HEK293 (cell line): Measurements from ENCODE around the gene ZNF219.

Source experiments
- MZF1 ChIP-seq: fragments of 450-650 bp; formaldehyde crosslinking; IDR thresholded peaks from 2 replicates; pipeline ENCODE4 v1.5.1; 2017; ENCODE audit warnings: missing biosample characterization, missing genetic modification characterization, borderline replicate concordance
- OSR2 ChIP-seq: fragments of 450-650 bp; formaldehyde crosslinking; IDR thresholded peaks from 2 replicates; pipeline ENCODE4 v1.5.1; 2016; ENCODE audit warnings: missing biosample characterization, missing genetic modification characterization
- PRDM4 ChIP-seq: fragments of 450-650 bp; formaldehyde crosslinking; IDR thresholded peaks from 2 replicates; pipeline ENCODE4 v1.5.1; 2017; ENCODE audit warnings: missing biosample characterization, missing genetic modification characterization
- SCRT1 ChIP-seq: fragments of 450-650 bp; formaldehyde crosslinking; IDR thresholded peaks from 2 replicates; pipeline ENCODE4 v1.5.1; 2016; ENCODE audit warnings: missing biosample characterization, missing genetic modification characterization, borderline replicate concordance
- SP3 ChIP-seq: fragments of 450-650 bp; formaldehyde crosslinking; IDR thresholded peaks from 2 replicates; pipeline ENCODE4 v1.5.1; 2016; ENCODE audit warnings: missing biosample characterization, missing genetic modification characterization
- TSHZ1 ChIP-seq: fragments of 450-650 bp; formaldehyde crosslinking; IDR thresholded peaks from 2 replicates; pipeline ENCODE4 v1.5.1; 2016; ENCODE audit warnings: missing biosample characterization, missing genetic modification characterization, borderline replicate concordance
- WT1 ChIP-seq: fragments of 450-650 bp; formaldehyde crosslinking; IDR thresholded peaks from 2 replicates; pipeline ENCODE4 v1.5.1; 2016; ENCODE audit warnings: missing biosample characterization, missing genetic modification characterization
- ZBTB10 ChIP-seq: fragments of 450-650 bp; formaldehyde crosslinking; IDR thresholded peaks from 2 replicates; pipeline ENCODE4 v1.5.1; 2016; ENCODE audit warnings: missing biosample characterization, missing genetic modification characterization
- ZBTB20 ChIP-seq: fragments of 450-650 bp; formaldehyde crosslinking; IDR thresholded peaks from 2 replicates; pipeline ENCODE4 v1.5.1; 2016; ENCODE audit warnings: missing biosample characterization, missing genetic modification characterization
- ZBTB21 ChIP-seq: fragments of 450-650 bp; formaldehyde crosslinking; IDR thresholded peaks from 2 replicates; pipeline ENCODE4 v1.5.1; 2017; ENCODE audit warnings: missing biosample characterization, missing genetic modification characterization
- ZNF18 ChIP-seq: fragments of 450-650 bp; formaldehyde crosslinking; IDR thresholded peaks from 2 replicates; pipeline ENCODE4 v1.5.1; 2016; ENCODE audit warnings: missing biosample characterization, missing genetic modification characterization
- ZNF24 ChIP-seq: fragments of 450-650 bp; formaldehyde crosslinking; IDR thresholded peaks from 2 replicates; pipeline ENCODE4 v1.5.1; 2016; ENCODE audit warnings: missing biosample characterization, missing genetic modification characterization
- ZNF26 ChIP-seq: fragments of 450-650 bp; formaldehyde crosslinking; IDR thresholded peaks from 2 replicates; pipeline ENCODE4 v1.5.1; 2016; ENCODE audit warnings: missing biosample characterization, missing genetic modification characterization
- ZNF292 ChIP-seq: fragments of 450-650 bp; formaldehyde crosslinking; IDR thresholded peaks from 2 replicates; pipeline ENCODE4 v1.5.1; 2016; ENCODE audit warnings: low read depth, missing biosample characterization, missing genetic modification characterization, borderline replicate concordance
- ZNF391 ChIP-seq: fragments of 450-650 bp; formaldehyde crosslinking; IDR thresholded peaks from 2 replicates; pipeline ENCODE4 v1.5.1; 2016; ENCODE audit warnings: low read depth, missing biosample characterization, missing genetic modification characterization, borderline replicate concordance
- ZNF510 ChIP-seq: fragments of 450-650 bp; formaldehyde crosslinking; IDR thresholded peaks from 2 replicates; pipeline ENCODE4 v1.5.1; 2018; ENCODE audit warnings: mild to moderate bottlenecking, missing genetic modification characterization, missing biosample characterization; ENCODE audit not compliant: insufficient replicate concordance
- ZNF514 ChIP-seq: fragments of 450-650 bp; formaldehyde crosslinking; IDR thresholded peaks from 2 replicates; pipeline ENCODE4 v1.5.1; 2016; ENCODE audit warnings: missing biosample characterization, missing genetic modification characterization
- ZNF558 ChIP-seq: fragments of 450-650 bp; formaldehyde crosslinking; IDR thresholded peaks from 2 replicates; pipeline ENCODE4 v1.5.1; 2016; ENCODE audit warnings: missing biosample characterization, missing genetic modification characterization
- ZNF561 ChIP-seq: fragments of 450-650 bp; IDR thresholded peaks from 2 replicates; pipeline ENCODE4 v1.5.1; 2018; ENCODE audit warnings: missing biosample characterization, missing genetic modification characterization, borderline replicate concordance
- ZNF624 ChIP-seq: fragments of 450-650 bp; formaldehyde crosslinking; IDR thresholded peaks from 2 replicates; pipeline ENCODE4 v1.5.1; 2017; ENCODE audit warnings: missing biosample characterization, missing genetic modification characterization
- ZNF629 ChIP-seq: fragments of 450-650 bp; formaldehyde crosslinking; IDR thresholded peaks from 2 replicates; pipeline ENCODE4 v1.5.1; 2017; ENCODE audit warnings: missing biosample characterization, missing genetic modification characterization
- ZNF664 ChIP-seq: fragments of 450-650 bp; formaldehyde crosslinking; IDR thresholded peaks from 2 replicates; pipeline ENCODE4 v1.5.1; 2016; ENCODE audit warnings: missing biosample characterization, missing genetic modification characterization
- ZNF692 ChIP-seq: fragments of 450-650 bp; formaldehyde crosslinking; IDR thresholded peaks from 2 replicates; pipeline ENCODE4 v1.5.1; 2016; ENCODE audit warnings: missing biosample characterization, missing genetic modification characterization
- ZNF791 ChIP-seq: fragments of 450-650 bp; formaldehyde crosslinking; IDR thresholded peaks from 2 replicates; pipeline ENCODE4 v1.5.1; 2016; ENCODE audit warnings: missing biosample characterization, missing genetic modification characterization
- ZNF792 ChIP-seq: fragments of 450-650 bp; formaldehyde crosslinking; IDR thresholded peaks from 2 replicates; pipeline ENCODE4 v1.5.1; 2016; ENCODE audit warnings: missing biosample characterization, missing genetic modification characterization
- ZSCAN30 ChIP-seq: fragments of 450-650 bp; IDR thresholded peaks from 2 replicates; pipeline ENCODE4 v1.5.1; 2018; ENCODE audit warnings: missing biosample characterization, mild to moderate bottlenecking, missing genetic modification characterization, moderate library complexity

ZNF219 gene

GRCh38 chr14:21103710-21104447 lies 5.4 kb upstream of the ZNF219 start (continued):
- TF ChIP-seq TSHZ1 (tag by site-specific recombination) (peak; percentile 64; the same call in 1 of the 2 replicates), PRDM4 (peak; percentile 42), ZNF292 (tag by site-specific recombination) (no peak), ZNF629 (tag by site-specific recombination) (peak; percentile 85), ZBTB10 (peak; percentile 62), ZNF664 (tag by site-specific recombination) (no peak), ZNF791 (tag by site-specific recombination) (no peak), ZBTB20 (tag by site-specific recombination) (peak; percentile 93), ZNF692 (tag by site-specific recombination) (peak; percentile 88), ZNF514 (no peak), SCRT1 (tag by site-specific recombination) (no peak), SP3 (tag by site-specific recombination) (peak; percentile 90), ZNF26 (tag by site-specific recombination) (no peak), MZF1 (tag by site-specific recombination) (0 out of 2 replicates have a peak, but pooled peaks have one; percentile 20), ZNF391 (tag by site-specific recombination) (peak; percentile 70; the same call in 1 of the 2 replicates), ZNF558 (tag by site-specific recombination) (no peak), ZNF24 (tag by site-specific recombination) (peak; percentile 92), ZSCAN30 (tag by site-specific recombination) (peak; percentile 62), ZNF510 (tag by site-specific recombination) (no peak), ZNF18 (tag by site-specific recombination) (no peak), ZNF792 (tag by site-specific recombination) (no peak), ZNF561 (tag by site-specific recombination) (peak; percentile 84), ZBTB21 (tag by site-specific recombination) (peak; percentile 80), OSR2 (tag by site-specific recombination) (peak; percentile 7), ZNF624 (tag by site-specific recombination) (no peak; the same call in 1 of the 2 replicates), WT1 (tag by site-specific recombination) (peak; percentile 73)
